SH-SY5Y (cell line): ENCODE data around the gene MED8.

ENCODE experiments used
- GATA2 ChIP-seq: IDR thresholded peaks from 2 replicates; pipeline ENCODE4 v1.6.1; 2011; ENCODE audit warnings: mild to moderate bottlenecking, low read depth, low read length
- GATA3 ChIP-seq: IDR thresholded peaks from 2 replicates; pipeline ENCODE4 v1.6.1; 2011; ENCODE audit warnings: low read depth, mild to moderate bottlenecking, low read length, moderate library complexity

GRCh38 chr1:43432907-43433306 lies 43.3 kb upstream of the MED8 start:
- TF ChIP-seq GATA2 (no peak), GATA3 (no peak)
